Measurements from ENCODE around the gene FGB. TPM values are rescaled to one million over a fixed set of nuclear protein-coding genes. Genes with fewer than 3 reads are reported as not detected.

Gene FGB
- total RNA-seq, 4 donors from 2014 or later: 40.9 TPM; not detected in 3

DNA sequence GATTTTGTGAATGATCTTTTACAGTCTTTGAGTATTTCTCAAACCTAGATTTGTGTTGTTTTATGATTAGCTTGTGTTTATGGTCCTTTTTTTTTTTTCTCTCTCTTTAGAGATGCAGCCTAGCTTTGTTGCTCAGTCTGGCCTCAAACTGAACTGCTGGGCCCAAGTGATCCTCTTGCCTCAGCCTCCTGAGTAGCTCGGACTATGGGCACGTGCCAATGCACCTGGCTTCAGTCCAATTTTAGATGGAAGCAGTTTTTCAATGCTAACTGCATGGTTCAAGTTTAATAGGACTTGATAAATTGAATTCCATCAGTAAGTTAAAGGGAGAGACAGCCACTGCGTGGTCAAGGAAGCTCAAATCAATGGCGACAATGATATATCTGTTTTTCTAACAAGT is 53.5 kb downstream of the FGB start:
- Histone ChIP-seq H3K27me3 (peaks cover 3% of the 10 kb centered on the region), H3K9me3 (no peaks in the 10 kb centered on the region), H3K4me3 (no peak overlapping the region), H3K4me1 (no peaks in the 10 kb centered on the region), H3K27ac (no peak overlapping the region), H3K36me3 (no peaks in the 10 kb centered on the region)
- DNase-seq (ENCODE audit: low spot score in 2 of 2): no peak
- TF ChIP-seq POLR2AphosphoS5 (IDR thresholded peaks at IDR 0.05) (no peak), POLR2A (IDR thresholded peaks at IDR 0.05) (no peak), EP300 (IDR thresholded peaks at IDR 0.05) (no peak)
- TF ChIP-seq, protein P1, sequence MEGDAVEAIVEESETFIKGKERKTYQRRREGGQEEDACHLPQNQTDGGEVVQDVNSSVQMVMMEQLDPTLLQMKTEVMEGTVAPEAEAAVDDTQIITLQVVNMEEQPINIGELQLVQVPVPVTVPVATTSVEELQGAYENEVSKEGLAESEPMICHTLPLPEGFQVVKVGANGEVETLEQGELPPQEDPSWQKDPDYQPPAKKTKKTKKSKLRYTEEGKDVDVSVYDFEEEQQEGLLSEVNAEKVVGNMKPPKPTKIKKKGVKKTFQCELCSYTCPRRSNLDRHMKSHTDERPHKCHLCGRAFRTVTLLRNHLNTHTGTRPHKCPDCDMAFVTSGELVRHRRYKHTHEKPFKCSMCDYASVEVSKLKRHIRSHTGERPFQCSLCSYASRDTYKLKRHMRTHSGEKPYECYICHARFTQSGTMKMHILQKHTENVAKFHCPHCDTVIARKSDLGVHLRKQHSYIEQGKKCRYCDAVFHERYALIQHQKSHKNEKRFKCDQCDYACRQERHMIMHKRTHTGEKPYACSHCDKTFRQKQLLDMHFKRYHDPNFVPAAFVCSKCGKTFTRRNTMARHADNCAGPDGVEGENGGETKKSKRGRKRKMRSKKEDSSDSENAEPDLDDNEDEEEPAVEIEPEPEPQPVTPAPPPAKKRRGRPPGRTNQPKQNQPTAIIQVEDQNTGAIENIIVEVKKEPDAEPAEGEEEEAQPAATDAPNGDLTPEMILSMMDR (IDR thresholded peaks at IDR 0.05): no peak
- WGBS: 56% methylated on average over 4 of the region's 4 CpGs

DNA sequence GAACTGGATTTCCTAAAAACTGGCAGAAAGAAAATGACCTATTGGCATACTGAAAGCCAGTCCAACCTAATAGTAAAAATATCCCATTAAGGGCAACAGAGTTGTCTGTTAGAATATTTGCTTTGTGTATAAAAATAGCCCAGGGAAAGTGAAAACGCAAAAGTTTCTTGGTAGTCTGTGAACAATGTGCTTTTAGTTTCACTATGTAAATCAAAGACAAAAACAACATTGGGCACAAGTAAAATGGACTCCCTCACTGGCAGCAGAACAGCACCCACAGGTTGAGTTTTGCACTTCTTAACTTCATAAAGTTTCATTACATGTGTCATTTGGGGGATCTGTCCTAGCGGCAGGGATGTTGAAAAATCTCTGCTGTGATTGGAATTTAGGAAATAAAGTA is 53.9 kb downstream of the FGB start:
- Histone ChIP-seq H3K36me3 (no peaks in the 10 kb centered on the region), H3K9me3 (no peaks in the 10 kb centered on the region), H3K4me1 (no peaks in the 10 kb centered on the region), H3K27ac (no peak overlapping the region), H3K4me3 (no peak overlapping the region), H3K27me3 (peaks cover 3% of the 10 kb centered on the region)
- TF ChIP-seq, protein P1 (IDR thresholded peaks at IDR 0.05): no peak
- no peak for TF ChIP-seq POLR2A (IDR thresholded peaks at IDR 0.05)
- TF ChIP-seq EP300 (IDR thresholded peaks at IDR 0.05): no peak
- no peak for TF ChIP-seq POLR2AphosphoS5 (IDR thresholded peaks at IDR 0.05)
- 15% methylated on average over 2 of the region's 2 CpGs for WGBS
- DNase-seq (ENCODE audit: low spot score in 2 of 2): no peak

DNA sequence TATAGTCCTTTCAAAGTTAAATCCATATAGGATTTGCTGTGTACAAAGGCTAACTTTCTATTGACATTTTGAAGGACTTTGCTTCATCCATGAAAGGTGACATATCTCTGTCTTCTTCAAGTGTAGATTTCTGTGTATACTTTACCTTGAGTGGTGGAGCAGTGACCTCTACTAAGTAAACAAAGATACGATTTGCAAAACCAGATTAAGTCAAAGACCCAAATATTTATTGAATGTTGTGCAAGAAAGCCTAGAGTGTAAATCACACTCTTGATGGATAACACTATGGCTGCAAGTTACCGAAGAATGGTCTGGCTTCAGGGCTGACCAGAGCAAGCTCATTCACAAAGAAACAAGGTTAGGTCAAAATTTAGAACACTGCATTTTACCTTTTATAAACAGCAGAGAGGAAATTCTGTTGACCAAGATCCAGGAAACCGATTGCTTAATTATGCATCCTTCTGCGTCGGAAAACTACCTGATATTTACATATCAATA is 55.1 kb downstream of the FGB start:
- TF ChIP-seq POLR2AphosphoS5 (IDR thresholded peaks at IDR 0.05): no peak
- TF ChIP-seq, protein P1 (IDR thresholded peaks at IDR 0.05): no peak
- no peak for TF ChIP-seq POLR2A (IDR thresholded peaks at IDR 0.05)
- no peak for TF ChIP-seq EP300 (IDR thresholded peaks at IDR 0.05)
- Histone ChIP-seq H3K4me3 (no peak overlapping the region), H3K4me1 (no peaks in the 10 kb centered on the region), H3K27me3 (peaks cover 3% of the 10 kb centered on the region), H3K36me3 (no peaks in the 10 kb centered on the region), H3K27ac (no peak overlapping the region), H3K9me3 (no peaks in the 10 kb centered on the region)
- DNase-seq (ENCODE audit: low spot score in 2 of 2): no peak
- WGBS: 71% methylated on average over 5 of the region's 5 CpGs

DNA sequence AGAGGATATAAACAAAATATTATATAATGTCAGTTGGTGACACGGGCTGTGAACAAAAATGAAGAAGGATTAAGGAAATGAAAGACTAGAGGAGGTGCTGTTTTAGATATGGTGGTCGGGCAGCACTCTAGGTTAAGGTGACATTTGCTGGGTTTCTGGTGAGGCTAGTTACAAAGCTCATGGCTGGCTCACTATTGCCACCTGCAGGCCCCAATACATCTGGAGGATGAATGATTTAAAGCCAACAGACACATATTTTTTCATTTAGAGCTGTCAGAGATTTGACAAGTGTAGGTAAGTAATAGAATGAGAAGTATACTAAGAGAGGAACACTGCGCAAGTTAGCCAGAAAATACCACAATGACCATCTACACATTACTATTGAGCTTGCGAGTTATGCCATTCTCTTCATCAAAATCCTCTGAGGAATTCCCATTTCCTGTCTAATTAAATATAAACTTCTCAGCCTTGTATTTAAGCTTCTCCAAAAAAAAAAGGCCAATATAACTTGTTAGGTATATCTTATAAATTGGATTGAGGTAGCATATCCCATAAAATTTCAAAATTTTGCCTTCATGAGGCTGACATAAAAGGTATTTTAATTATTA is 56.0 kb downstream of the FGB start:
- H3K4me1 ChIP-seq: no peaks in the 10 kb centered on the region
- no peak overlapping the region for H3K27ac ChIP-seq
- H3K9me3 ChIP-seq: no peaks in the 10 kb centered on the region
- TF ChIP-seq, protein P1 (IDR thresholded peaks at IDR 0.05): peak in 1 of 2 donors; percentile 45
- no peak for TF ChIP-seq EP300 (IDR thresholded peaks at IDR 0.05)
- no peak overlapping the region for H3K4me3 ChIP-seq
- no peak for DNase-seq (ENCODE audit: low spot score in 2 of 2)
- peaks cover 3% of the 10 kb centered on the region for H3K27me3 ChIP-seq
- no peaks in the 10 kb centered on the region for H3K36me3 ChIP-seq
- 38% methylated on average over 4 of the region's 4 CpGs for WGBS

DNA sequence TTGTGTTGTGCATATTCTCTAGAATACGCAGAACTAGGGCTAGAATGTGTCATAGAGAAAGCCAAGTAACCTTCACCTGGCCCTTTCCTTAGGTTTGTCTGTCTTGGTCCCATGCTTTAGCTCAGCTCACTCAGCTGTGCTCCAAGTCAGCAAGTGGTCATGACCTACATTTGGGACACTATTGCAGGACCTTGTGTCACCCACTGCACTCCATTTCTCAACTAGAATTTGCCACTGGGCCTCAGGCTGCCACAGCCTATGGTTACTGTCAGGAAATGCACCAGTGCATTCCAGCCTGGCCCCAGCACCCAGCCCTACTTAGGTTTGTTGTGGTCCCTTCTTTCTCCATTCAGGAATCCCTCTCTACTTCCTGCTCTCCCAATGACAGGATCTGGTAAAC is 57.3 kb downstream of the FGB start:
- Histone ChIP-seq H3K4me1 (no peaks in the 10 kb centered on the region), H3K9me3 (no peaks in the 10 kb centered on the region), H3K36me3 (no peaks in the 10 kb centered on the region), H3K27me3 (peaks cover under 1% of the 10 kb centered on the region), H3K4me3 (no peak overlapping the region), H3K27ac (no peak overlapping the region)
- WGBS: 0% methylated on average over 1 of the region's 1 CpG
- DNase-seq (ENCODE audit: low spot score in 2 of 2): no peak
- TF ChIP-seq POLR2AphosphoS5 (IDR thresholded peaks at IDR 0.05) (no peak), POLR2A (IDR thresholded peaks at IDR 0.05) (no peak), EP300 (IDR thresholded peaks at IDR 0.05) (no peak)
- TF ChIP-seq, protein P1 (IDR thresholded peaks at IDR 0.05): no peak

Other genes with a start within 250 kb of the FGB start
- under 1 TPM; 0.26 to 0.93 (median 0.58) TPM for gene DCHS2, start 71.2 kb upstream of the FGB start, total RNA-seq
- 10 to 100 TPM; 36.0 to 59.5 (median 44.8) TPM for gene PLRG1, start 12.6 kb upstream of the FGB start, total RNA-seq
- 10 to 100 TPM in 1 of 4 donors, not detected in 3; 30.0 TPM for gene FGA, start 27.7 kb downstream of the FGB start, total RNA-seq
- gene FGG, start 49.6 kb downstream of the FGB start, total RNA-seq: 10 to 100 TPM in 1 of 4 donors, not detected in 3; 35.4 TPM
- 1 to 10 TPM in 1 of 4 donors, under 1 TPM in 3; 0.11 to 1.2 (median 0.60) TPM for gene LRAT, start 181.0 kb downstream of the FGB start, total RNA-seq
- not detected for gene RBM46, start 218.3 kb downstream of the FGB start, total RNA-seq